GM23338 (cell line): ENCODE data around the gene TRPM2. TPM values are rescaled to one million over a fixed set of nuclear protein-coding genes. Genes with fewer than 3 reads are reported as not detected.

Experiments used
- ATAC-seq: fragments of 200-7000 bp; cut with Tn5 transposase; 3 replicates; pipeline ENCODE4 v1.9.1; 2020
- DNase-seq: peaks from one replicate; pipeline ENCODE4 v3.0.0-alpha.2; 2015; ENCODE audit warnings: low spot score
- H2AFZ ChIP-seq: fragments of 200-600 bp; sonication (generic); 2 replicates; pipeline ENCODE4 v1.8.0; 2016; ENCODE audit warnings: antibody characterized with exemption, mild to moderate bottlenecking, moderate library complexity
- H3F3A ChIP-seq: fragments of 200-600 bp; sonication (generic); replicated peaks from 2 replicates; pipeline ENCODE4 v1.8.0; 2017; ENCODE audit warnings: antibody characterized with exemption, mixed run types, low read depth
- H3K27ac ChIP-seq: fragments of 200-600 bp; sonication (generic); 2 replicates; pipeline ENCODE4 v1.6.1; 2016; ENCODE audit warnings: low read depth
- H3K27me3 ChIP-seq: fragments of 200-600 bp; sonication (generic); 2 replicates; pipeline ENCODE4 v1.8.0; 2016; ENCODE audit warnings: mild to moderate bottlenecking, mixed run types, moderate library complexity; ENCODE audit not compliant: insufficient read depth
- H3K36me3 ChIP-seq: fragments of 200-600 bp; sonication (generic); 2 replicates; pipeline ENCODE4 v1.8.0; 2016; ENCODE audit warnings: mild to moderate bottlenecking; ENCODE audit not compliant: insufficient read depth
- H3K4me1 ChIP-seq: fragments of 200-600 bp; sonication (generic); 2 replicates; pipeline ENCODE4 v1.8.0; 2016; ENCODE audit warnings: mild to moderate bottlenecking, moderate library complexity; ENCODE audit not compliant: insufficient read depth
- H3K4me2 ChIP-seq: fragments of 200-600 bp; sonication (generic); 2 replicates; pipeline ENCODE4 v1.7.1; 2017; ENCODE audit warnings: mixed run types
- H3K4me3 ChIP-seq: fragments of 200-600 bp; sonication (generic); 2 replicates; pipeline ENCODE4 v1.6.1; 2016; ENCODE audit warnings: mixed run types
- H3K79me2 ChIP-seq: fragments of 200-600 bp; sonication (generic); replicated peaks from 2 replicates; pipeline ENCODE4 v1.8.0; 2017; ENCODE audit warnings: mild to moderate bottlenecking; ENCODE audit not compliant: insufficient read depth
- H3K9me2 ChIP-seq: fragments of 200-600 bp; sonication (generic); 2 replicates; pipeline ENCODE4 v1.8.0; 2017; ENCODE audit not compliant: insufficient read depth
- H4K20me1 ChIP-seq: fragments of 200-600 bp; sonication (generic); replicated peaks from 2 replicates; pipeline ENCODE4 v1.8.0; 2017; ENCODE audit warnings: mild to moderate bottlenecking; ENCODE audit not compliant: insufficient read depth
- H3K27ac Mint-ChIP-seq: 2 replicates; pipeline ENCODE4 v1.8.0; 2020; ENCODE audit warnings: inconsistent platforms, mild to moderate bottlenecking, moderate library complexity, mixed read lengths
- H3K27me3 Mint-ChIP-seq: 3 replicates; pipeline ENCODE4 v1.8.0; 2022; ENCODE audit warnings: low read depth, mild to moderate bottlenecking, moderate library complexity, mixed read lengths, inconsistent platforms; ENCODE audit not compliant: insufficient read depth, poor library complexity
- H3K36me3 Mint-ChIP-seq: 3 replicates; pipeline ENCODE4 v1.8.0; 2021; ENCODE audit warnings: low read depth, mild to moderate bottlenecking, inconsistent platforms, moderate library complexity, mixed read lengths
- H3K4me1 Mint-ChIP-seq: 3 replicates; pipeline ENCODE4 v1.8.0; 2020; ENCODE audit warnings: mild to moderate bottlenecking, inconsistent platforms, mixed read lengths
- H3K4me3 Mint-ChIP-seq: 3 replicates; pipeline ENCODE4 v1.8.0; 2021; ENCODE audit warnings: moderate library complexity, mild to moderate bottlenecking, inconsistent platforms, mixed read lengths
- H3K9me3 Mint-ChIP-seq: 3 replicates; pipeline ENCODE4 v1.8.0; 2020; ENCODE audit warnings: moderate library complexity, mild to moderate bottlenecking, inconsistent platforms, mixed read lengths
- CREB1 ChIP-seq: fragments of 250-450 bp; sonication (Bioruptor Pico); IDR thresholded peaks from 2 replicates; pipeline ENCODE4 v1.5.0; 2020; ENCODE audit warnings: low read depth, mild to moderate bottlenecking, moderate library complexity
- EZH2 ChIP-seq: fragments of 200-600 bp; sonication (generic); IDR thresholded peaks from one replicate; pipeline ENCODE4 v1.8.0; 2017; ENCODE audit warnings: antibody characterized with exemption, mild to moderate bottlenecking, low read depth; ENCODE audit not compliant: unreplicated experiment
- EZH2phosphoT487 ChIP-seq: fragments of 200-600 bp; sonication (generic); IDR thresholded peaks from one replicate; pipeline ENCODE4 v1.8.1; 2018; ENCODE audit warnings: antibody characterized with exemption; ENCODE audit not compliant: unreplicated experiment
- JUNB ChIP-seq: IDR thresholded peaks from one replicate; pipeline ENCODE4 v1.6.1; 2016; ENCODE audit warnings: antibody characterized with exemption; ENCODE audit not compliant: unreplicated experiment
- NANOG ChIP-seq: IDR thresholded peaks from 2 replicates; pipeline ENCODE4 v1.6.1; 2016; ENCODE audit warnings: antibody characterized with exemption, borderline replicate concordance
- POLR2AphosphoS5 ChIP-seq: IDR thresholded peaks from 2 replicates; pipeline ENCODE4 v1.6.1; 2016; ENCODE audit warnings: antibody characterized with exemption, low read depth
- REST ChIP-seq: IDR thresholded peaks from one replicate; pipeline ENCODE4 v1.6.1; 2018; ENCODE audit warnings: antibody characterized with exemption; ENCODE audit not compliant: unreplicated experiment
- STAT1 ChIP-seq: IDR thresholded peaks from one replicate; pipeline ENCODE4 v1.6.1; 2016; ENCODE audit warnings: antibody characterized with exemption; ENCODE audit not compliant: unreplicated experiment
- ZNF114 ChIP-seq: fragments of 250-450 bp; sonication (Bioruptor Pico); IDR thresholded peaks from 2 replicates; pipeline ENCODE4 v1.5.0; 2020; ENCODE audit warnings: mild to moderate bottlenecking, moderate library complexity
- ZNF331 ChIP-seq: fragments of 250-450 bp; sonication (Bioruptor Pico); IDR thresholded peaks from 2 replicates; pipeline ENCODE4 v1.5.0; 2020; ENCODE audit warnings: low read depth, mild to moderate bottlenecking, moderate library complexity
- ZNF462 ChIP-seq: fragments of 250-450 bp; sonication (Bioruptor Pico); IDR thresholded peaks from 2 replicates; pipeline ENCODE4 v1.5.0; 2020; ENCODE audit warnings: mild to moderate bottlenecking, moderate library complexity
- polyA plus RNA-seq: library from polyadenylated mRNA; unstranded; fragments of >200 nt; fragmentation: Nextera tagmentation; extraction: Ambion mirVana; gene quantifications from 2 replicates; pipeline ENCODE4 v1.2.1, GENCODE V29; 2016
- total RNA-seq: library from RNA; depleted of rRNA; stranded (reverse); fragments of >200 nt; shearing (Covaris generic); gene quantifications from 2 replicates; pipeline ENCODE4 v1.2.3, GENCODE V29; 2014
- TF ChIP-seq, protein P1 (sequence below), 2 experiments: fragments of 200-600 bp in 1 of 2; sonication (generic) in 1 of 2; conservative IDR thresholded peaks; 2 replicates each; pipeline versions ENCODE4 v1.5.1 to v1.6.1; 2016 to 2017; ENCODE audit warnings: antibody characterized with exemption in 2 of 2, low read depth in 2 of 2, mild to moderate bottlenecking in 2 of 2, moderate library complexity in 1 of 2
- TF ChIP-seq, protein P2 (sequence below): IDR thresholded peaks from 2 replicates; pipeline ENCODE4 v1.6.1; 2016; ENCODE audit warnings: antibody characterized with exemption

Gene TRPM2
- total and polyA plus RNA-seq, 2 experiments from 2014 or later: 0.53 to 0.83 TPM

DNA sequence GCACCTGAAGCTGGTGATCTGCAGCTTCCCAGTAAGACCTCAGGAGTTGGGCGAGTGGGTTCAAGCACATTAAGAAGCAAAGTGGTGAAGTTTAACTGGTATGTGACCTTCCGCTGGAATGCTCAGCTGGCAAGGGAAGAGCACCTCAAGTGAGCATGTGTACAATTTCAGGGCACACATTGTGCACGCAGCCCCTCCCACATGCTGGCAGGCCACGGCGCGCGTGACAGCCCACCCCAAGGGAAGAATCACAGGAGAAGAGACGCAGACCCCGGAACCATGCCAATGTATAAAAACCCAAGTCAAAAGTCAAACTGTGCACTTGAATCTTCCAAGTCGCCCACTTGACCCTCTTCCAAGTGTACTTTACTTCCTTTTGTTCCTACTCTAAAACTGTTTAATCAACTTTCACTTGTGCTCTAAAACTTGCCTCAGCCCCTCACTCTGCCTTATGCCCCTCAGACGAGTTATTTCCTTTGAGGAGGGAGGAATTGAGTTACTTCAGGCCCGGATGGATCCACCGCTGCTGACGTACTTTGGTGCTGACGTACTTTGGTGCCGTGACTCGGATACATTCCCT, 121.9 kb downstream of the TRPM2 start (continued):
- TF ChIP-seq ZNF462 (CRISPR knock-in tag) (no peak), POLR2AphosphoS5 (no peak), STAT1 (no peak), ZNF114 (CRISPR knock-in tag) (no peak)

DNA sequence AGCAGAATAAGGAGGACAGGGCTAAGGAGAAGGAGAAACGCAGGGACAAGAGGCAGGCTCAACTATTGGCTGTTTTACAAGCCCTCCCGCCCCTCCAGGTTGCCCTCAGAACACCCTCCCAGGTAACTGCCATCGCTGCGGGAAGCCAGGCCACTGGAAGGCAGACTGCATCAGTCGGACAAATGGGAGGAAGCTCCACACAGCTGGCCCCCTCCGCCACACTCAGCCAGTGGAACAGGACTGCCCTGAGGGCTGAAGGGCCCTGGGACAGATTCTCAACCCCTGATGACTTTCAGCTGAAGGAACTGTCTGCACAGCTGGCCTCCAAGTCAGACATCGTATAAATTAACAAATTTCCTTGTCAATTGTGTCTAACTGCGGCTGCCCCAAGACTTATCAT, 123.7 kb downstream of the TRPM2 start:
- peaks cover 8% of the 10 kb centered on the region; the same call in 2 of the 3 replicates for H3K9me3 Mint-ChIP-seq
- Histone ChIP-seq H3K79me2 (no peaks in the 10 kb centered on the region), H3K9me2 (0 out of 2 replicates have a peak, but pooled peaks cover 5% of the 10 kb centered on the region)
- TF ChIP-seq POLR2AphosphoS5: no peak
- TF ChIP-seq REST: no peak
- TF ChIP-seq EZH2: no peak
- TF ChIP-seq JUNB: no peak
- TF ChIP-seq EZH2phosphoT487: no peak
- TF ChIP-seq, protein P1, sequence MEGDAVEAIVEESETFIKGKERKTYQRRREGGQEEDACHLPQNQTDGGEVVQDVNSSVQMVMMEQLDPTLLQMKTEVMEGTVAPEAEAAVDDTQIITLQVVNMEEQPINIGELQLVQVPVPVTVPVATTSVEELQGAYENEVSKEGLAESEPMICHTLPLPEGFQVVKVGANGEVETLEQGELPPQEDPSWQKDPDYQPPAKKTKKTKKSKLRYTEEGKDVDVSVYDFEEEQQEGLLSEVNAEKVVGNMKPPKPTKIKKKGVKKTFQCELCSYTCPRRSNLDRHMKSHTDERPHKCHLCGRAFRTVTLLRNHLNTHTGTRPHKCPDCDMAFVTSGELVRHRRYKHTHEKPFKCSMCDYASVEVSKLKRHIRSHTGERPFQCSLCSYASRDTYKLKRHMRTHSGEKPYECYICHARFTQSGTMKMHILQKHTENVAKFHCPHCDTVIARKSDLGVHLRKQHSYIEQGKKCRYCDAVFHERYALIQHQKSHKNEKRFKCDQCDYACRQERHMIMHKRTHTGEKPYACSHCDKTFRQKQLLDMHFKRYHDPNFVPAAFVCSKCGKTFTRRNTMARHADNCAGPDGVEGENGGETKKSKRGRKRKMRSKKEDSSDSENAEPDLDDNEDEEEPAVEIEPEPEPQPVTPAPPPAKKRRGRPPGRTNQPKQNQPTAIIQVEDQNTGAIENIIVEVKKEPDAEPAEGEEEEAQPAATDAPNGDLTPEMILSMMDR (conservative IDR thresholded peaks at IDR 0.05; ENCODE audit: low read depth in 2 of 2): no peak
- TF ChIP-seq NANOG: no peak
- no peak for TF ChIP-seq CREB1 (CRISPR knock-in tag)
- TF ChIP-seq, protein P2, sequence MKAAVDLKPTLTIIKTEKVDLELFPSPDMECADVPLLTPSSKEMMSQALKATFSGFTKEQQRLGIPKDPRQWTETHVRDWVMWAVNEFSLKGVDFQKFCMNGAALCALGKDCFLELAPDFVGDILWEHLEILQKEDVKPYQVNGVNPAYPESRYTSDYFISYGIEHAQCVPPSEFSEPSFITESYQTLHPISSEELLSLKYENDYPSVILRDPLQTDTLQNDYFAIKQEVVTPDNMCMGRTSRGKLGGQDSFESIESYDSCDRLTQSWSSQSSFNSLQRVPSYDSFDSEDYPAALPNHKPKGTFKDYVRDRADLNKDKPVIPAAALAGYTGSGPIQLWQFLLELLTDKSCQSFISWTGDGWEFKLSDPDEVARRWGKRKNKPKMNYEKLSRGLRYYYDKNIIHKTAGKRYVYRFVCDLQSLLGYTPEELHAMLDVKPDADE: no peak
- no peak for TF ChIP-seq ZNF331
- TF ChIP-seq ZNF114 (CRISPR knock-in tag): no peak

More for the DNA sequence above, 123.7 kb downstream of the TRPM2 start:
- DNase-seq: no peak
- Histone ChIP-seq H3K4me3 (no peak overlapping the region), H3K36me3 (no peaks in the 10 kb centered on the region), H3F3A (no peaks in the 10 kb centered on the region), H4K20me1 (no peaks in the 10 kb centered on the region), H3K27ac (no peak overlapping the region), H3K4me1 (no peaks in the 10 kb centered on the region), H3K27me3 (no peaks in the 10 kb centered on the region), H3K4me2 (no peak overlapping the region), H2AFZ (no peak overlapping the region)
- Mint-ChIP-seq H3K27ac (no peak overlapping the region), H3K4me1 (no peaks in the 10 kb centered on the region), H3K27me3 (peaks cover 2% of the 10 kb centered on the region), H3K4me3 (no peak overlapping the region), H3K36me3 (no peaks in the 10 kb centered on the region; the same call in 2 of the 3 replicates)
- peak; percentile 23; the same call in 1 of the 3 replicates for ATAC-seq
